ENCODE results near the gene TPO.
"Not testable (repeated sequence)": the region's sequence is repeated elsewhere in the genome, so short reads cannot be mapped to it uniquely, and the experiment has no call there.

The TPO gene

DNA sequence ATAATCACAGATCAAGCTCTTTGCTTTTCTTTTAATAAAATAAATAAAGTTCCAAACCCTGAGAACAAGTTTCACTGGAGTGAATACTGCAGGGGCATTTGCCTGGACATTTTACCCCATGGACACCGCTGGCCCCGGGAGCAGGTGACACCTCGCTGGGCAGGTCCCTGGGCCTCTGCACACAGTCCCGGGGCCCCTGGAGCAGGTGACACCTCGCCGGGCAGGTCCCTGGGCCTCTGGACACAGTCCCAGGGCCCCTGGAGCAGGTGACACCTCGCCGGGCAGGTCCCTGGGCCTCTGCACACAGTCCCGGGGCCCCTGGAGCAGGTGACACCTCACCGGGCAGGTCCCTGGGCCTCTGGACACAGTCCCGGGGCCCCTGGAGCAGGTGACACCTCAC is 1.6 kb downstream of the TPO start:
- ATAC-seq (replicated peaks; ENCODE audit: extremely low read depth, poor library complexity, severe bottlenecking); H3K4me1 Mint-ChIP-seq; DNase-seq (ENCODE audit: low spot score in 2 of 2); H3K36me3 Mint-ChIP-seq (ENCODE audit: insufficient read depth); H3K9me3 Mint-ChIP-seq; H3K4me3 Mint-ChIP-seq; H3K27me3 Mint-ChIP-seq; H3K27ac Mint-ChIP-seq (ENCODE audit: low read depth): not testable (repeated sequence)

DNA sequence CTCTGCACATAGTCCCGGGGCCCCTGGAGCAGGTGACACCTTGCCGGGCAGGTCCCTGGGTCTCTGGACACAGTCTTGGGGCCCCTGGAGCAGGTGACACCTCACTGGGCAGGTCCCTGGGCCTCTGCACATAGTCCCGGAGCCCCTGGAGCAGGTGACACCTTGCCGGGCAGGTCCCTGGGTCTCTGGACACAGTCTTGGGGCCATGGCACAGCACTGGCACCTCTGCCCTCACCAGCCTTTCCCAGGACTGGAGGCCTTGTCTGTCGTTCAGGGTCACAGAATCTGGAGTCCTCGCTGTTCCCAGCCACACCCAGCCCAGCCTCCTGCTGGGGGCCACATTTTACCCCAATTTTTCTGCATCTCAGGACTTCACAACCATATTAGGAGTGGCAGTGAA is 2.2 kb downstream of the TPO start:
- DNase-seq (ENCODE audit: low spot score in 2 of 2) (no peak), ATAC-seq (replicated peaks; ENCODE audit: extremely low read depth, poor library complexity, severe bottlenecking) (no peak)
- H3K27me3 Mint-ChIP-seq: no peaks in the 10 kb centered on the region
- no peaks in the 10 kb centered on the region for H3K9me3 Mint-ChIP-seq
- no peaks in the 10 kb centered on the region for H3K4me1 Mint-ChIP-seq
- H3K36me3 Mint-ChIP-seq (ENCODE audit: insufficient read depth): no peaks in the 10 kb centered on the region
- H3K4me3 Mint-ChIP-seq: no peak overlapping the region
- H3K27ac Mint-ChIP-seq (ENCODE audit: low read depth): no peak overlapping the region

DNA sequence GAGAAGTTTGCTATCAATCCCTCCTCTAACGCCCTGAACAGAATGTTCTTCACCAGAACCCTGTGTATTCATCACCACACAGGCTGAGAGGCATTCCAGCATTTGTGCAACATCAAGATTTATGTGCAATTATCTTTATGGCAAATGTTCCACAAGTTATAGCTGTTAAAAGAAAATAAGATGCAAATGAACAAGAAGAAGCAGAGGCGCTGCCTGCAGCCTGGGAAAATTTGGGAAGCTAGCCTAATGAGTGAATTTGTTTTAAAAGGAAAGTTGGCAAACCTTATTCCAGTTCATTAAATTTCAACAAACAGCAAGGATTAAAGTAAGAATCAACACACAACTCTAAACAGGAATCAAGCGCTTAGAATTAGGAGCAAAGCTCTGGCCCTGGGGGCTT is 5.3 kb downstream of the TPO start:
- no peak overlapping the region for H3K4me3 Mint-ChIP-seq
- no peaks in the 10 kb centered on the region for H3K9me3 Mint-ChIP-seq
- no peaks in the 10 kb centered on the region for H3K36me3 Mint-ChIP-seq (ENCODE audit: insufficient read depth)
- H3K4me1 Mint-ChIP-seq: no peaks in the 10 kb centered on the region
- DNase-seq (ENCODE audit: low spot score in 2 of 2) (no peak), ATAC-seq (replicated peaks; ENCODE audit: extremely low read depth, poor library complexity, severe bottlenecking) (no peak)
- no peak overlapping the region for H3K27ac Mint-ChIP-seq (ENCODE audit: low read depth)
- no peaks in the 10 kb centered on the region for H3K27me3 Mint-ChIP-seq

DNA sequence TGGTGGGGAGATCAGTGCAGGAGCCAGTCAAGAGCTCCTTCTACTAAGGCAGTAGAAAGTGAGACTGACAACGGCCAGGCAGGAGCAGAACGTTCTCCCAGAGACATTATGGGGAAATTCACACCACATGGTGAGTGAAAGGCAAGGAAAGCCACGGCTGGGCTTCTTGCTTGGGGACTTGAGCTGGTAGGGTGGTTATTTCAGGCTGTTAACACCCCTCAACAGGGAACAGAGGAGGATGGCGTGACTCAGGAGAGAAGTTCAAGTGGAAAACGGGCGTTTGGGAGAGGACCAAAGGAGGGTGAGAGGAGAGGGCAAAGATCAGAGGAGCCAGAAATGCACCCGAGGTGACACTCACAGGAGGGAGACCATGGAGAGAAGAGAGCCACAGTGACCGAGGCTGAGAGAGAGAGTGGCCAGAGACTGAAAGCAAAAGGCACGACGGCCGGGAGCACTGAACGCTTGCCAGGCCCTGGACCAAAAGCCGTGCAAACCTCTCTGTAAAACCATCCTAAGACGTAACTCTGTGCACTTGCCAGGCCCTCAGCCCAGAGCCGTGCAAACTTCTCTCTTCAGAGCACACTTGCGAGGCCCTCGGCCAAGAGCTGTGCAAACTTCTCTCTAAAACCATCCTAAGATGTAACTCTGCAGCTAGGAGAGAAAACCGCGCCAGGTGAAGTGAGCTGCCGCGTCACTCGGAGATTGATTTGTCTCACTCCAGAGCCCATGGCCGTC is 7.7 kb downstream of the TPO start:
- Mint-ChIP-seq H3K27ac (ENCODE audit: low read depth) (no peak overlapping the region), H3K4me1 (no peaks in the 10 kb centered on the region), H3K36me3 (ENCODE audit: insufficient read depth) (no peaks in the 10 kb centered on the region), H3K4me3 (no peak overlapping the region), H3K9me3 (no peaks in the 10 kb centered on the region), H3K27me3 (no peaks in the 10 kb centered on the region)
- ATAC-seq (replicated peaks; ENCODE audit: extremely low read depth, poor library complexity, severe bottlenecking) (no peak), DNase-seq (ENCODE audit: low spot score in 2 of 2) (no peak)

DNA sequence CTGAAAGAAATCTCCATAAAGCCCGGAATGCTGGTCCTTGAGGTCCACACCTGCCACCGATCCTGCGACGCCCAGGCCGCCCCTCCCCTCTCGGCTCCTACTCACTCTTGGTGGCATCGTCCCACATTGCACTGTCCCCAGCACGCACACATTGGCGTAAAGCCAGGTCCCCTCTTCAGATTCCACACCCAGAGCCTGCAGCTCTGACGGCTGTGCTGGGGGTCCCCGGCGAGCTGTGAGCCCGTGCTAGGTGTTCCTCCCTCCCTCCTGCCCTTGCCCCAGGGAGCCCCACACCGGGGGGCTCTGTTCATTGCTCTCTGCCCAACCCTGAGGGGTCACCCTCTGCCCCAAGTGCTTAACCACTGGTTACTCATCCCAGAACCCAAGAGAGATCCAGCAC is 8.5 kb downstream of the TPO start:
- ATAC-seq (replicated peaks; ENCODE audit: extremely low read depth, poor library complexity, severe bottlenecking) (no peak), DNase-seq (ENCODE audit: low spot score in 2 of 2) (no peak)
- Mint-ChIP-seq H3K9me3 (no peaks in the 10 kb centered on the region), H3K27ac (ENCODE audit: low read depth) (no peak overlapping the region), H3K36me3 (ENCODE audit: insufficient read depth) (no peaks in the 10 kb centered on the region), H3K27me3 (no peaks in the 10 kb centered on the region), H3K4me1 (no peaks in the 10 kb centered on the region), H3K4me3 (no peak overlapping the region)

DNA sequence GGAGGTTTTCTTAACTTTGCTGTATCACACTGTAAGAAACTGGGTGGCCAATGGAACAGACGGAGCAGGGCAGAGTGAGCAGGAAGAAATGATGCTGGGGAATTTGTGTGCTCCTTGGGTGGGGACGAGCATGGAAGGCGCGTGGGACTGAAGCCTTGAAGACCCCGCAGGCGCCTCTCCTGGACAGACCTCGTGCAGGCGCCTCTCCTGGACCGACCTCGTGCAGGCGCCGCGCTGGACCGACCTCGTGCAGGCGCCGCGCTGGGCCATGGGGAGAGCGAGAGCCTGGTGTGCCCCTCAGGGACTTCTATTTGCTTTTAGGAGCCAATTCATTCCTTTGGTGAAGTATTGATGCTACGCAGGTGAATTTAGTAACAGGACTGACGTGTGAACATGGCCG is 8.9 kb downstream of the TPO start:
- Mint-ChIP-seq H3K4me1 (no peaks in the 10 kb centered on the region), H3K27ac (ENCODE audit: low read depth) (no peak overlapping the region), H3K4me3 (no peak overlapping the region), H3K36me3 (ENCODE audit: insufficient read depth) (no peaks in the 10 kb centered on the region), H3K27me3 (peaks cover 2% of the 10 kb centered on the region), H3K9me3 (no peaks in the 10 kb centered on the region)
- ATAC-seq (replicated peaks; ENCODE audit: extremely low read depth, poor library complexity, severe bottlenecking): no peak
- DNase-seq (ENCODE audit: low spot score in 2 of 2): no peak

DNA sequence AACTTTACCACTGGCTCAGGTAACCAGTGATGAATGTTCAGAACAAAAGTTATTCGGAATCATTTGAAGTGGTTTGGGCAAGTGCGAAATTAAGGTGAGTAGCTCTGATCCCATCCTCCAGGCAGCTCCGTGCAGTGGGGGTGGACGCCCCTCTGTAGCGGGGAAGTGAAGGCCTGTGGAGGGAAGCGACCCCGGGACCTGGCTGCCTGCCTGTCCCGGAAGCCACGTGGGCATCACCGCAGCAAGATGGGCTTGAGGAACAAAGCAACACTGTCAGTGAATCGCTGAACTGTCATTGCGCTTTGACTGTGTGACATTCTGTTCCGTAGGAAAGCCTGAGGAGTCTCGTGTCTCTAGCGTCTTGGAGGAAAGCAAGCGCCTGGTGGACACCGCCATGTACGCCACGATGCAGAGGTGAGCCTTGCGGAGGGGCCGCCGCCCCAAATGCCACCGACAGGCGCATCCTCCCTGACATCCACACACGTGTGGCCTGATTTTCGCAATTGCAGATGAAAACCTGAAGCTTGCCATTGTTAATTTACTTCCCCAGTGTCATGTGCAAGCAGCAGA is 9.5 kb downstream of the TPO start:
- Mint-ChIP-seq H3K27ac (ENCODE audit: low read depth) (no peak overlapping the region), H3K36me3 (ENCODE audit: insufficient read depth) (no peaks in the 10 kb centered on the region), H3K4me1 (no peaks in the 10 kb centered on the region), H3K4me3 (no peak overlapping the region), H3K27me3 (peaks cover 9% of the 10 kb centered on the region), H3K9me3 (no peaks in the 10 kb centered on the region)
- DNase-seq (ENCODE audit: low spot score in 2 of 2) (no peak), ATAC-seq (replicated peaks; ENCODE audit: extremely low read depth, poor library complexity, severe bottlenecking) (no peak)

DNA sequence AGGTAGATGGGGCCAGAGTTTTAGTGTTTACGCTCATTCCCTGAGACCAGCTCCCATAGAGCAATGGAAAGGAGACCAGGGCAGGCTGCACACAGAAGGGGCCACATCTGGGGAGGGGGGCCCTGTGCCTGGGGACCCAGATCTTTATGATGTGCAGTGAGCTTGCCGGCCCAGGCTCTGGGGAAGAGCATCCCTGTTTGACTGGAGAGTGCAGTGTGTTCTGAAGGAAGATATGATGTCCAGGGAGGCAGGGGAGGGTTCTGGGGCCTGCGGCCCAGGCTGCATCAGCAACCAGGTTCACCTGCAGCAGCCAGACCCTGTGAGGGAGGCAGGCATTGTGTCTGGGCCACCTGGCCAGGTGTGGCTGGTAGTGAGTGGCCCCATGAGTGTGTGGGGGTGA is 13.8 kb downstream of the TPO start:
- Mint-ChIP-seq H3K4me3 (no peak overlapping the region), H3K27me3 (peaks cover 9% of the 10 kb centered on the region), H3K36me3 (ENCODE audit: insufficient read depth) (no peaks in the 10 kb centered on the region), H3K4me1 (no peaks in the 10 kb centered on the region), H3K27ac (ENCODE audit: low read depth) (no peak overlapping the region), H3K9me3 (no peaks in the 10 kb centered on the region)
- no peak for DNase-seq (ENCODE audit: low spot score in 2 of 2)
- ATAC-seq (replicated peaks; ENCODE audit: extremely low read depth, poor library complexity, severe bottlenecking): no peak

DNA sequence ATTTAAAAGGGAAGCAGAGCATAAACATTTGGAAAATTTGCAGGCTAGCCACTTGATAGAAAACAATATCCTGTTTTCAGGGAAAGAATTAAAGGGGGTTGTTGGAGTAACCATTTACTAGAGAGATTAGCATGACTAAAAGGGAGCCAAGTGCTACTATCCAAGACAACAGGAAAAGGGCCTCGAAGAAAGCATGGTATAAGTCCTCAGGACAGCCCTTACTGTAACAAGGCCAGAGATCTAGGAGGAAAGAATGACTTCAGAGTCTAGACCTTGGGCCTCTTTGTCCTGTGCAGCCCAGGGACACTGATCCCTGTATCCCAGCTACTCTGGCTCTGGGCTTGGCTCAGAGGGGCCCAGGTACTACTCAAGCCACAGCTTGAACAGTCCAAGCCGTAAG is 16.6 kb downstream of the TPO start:
- Mint-ChIP-seq H3K9me3 (no peaks in the 10 kb centered on the region), H3K4me1 (no peaks in the 10 kb centered on the region), H3K27ac (ENCODE audit: low read depth) (no peak overlapping the region), H3K36me3 (ENCODE audit: insufficient read depth) (no peaks in the 10 kb centered on the region), H3K4me3 (no peak overlapping the region), H3K27me3 (peaks cover 9% of the 10 kb centered on the region)
- ATAC-seq (replicated peaks; ENCODE audit: extremely low read depth, poor library complexity, severe bottlenecking): no peak
- no peak for DNase-seq (ENCODE audit: low spot score in 2 of 2)

DNA sequence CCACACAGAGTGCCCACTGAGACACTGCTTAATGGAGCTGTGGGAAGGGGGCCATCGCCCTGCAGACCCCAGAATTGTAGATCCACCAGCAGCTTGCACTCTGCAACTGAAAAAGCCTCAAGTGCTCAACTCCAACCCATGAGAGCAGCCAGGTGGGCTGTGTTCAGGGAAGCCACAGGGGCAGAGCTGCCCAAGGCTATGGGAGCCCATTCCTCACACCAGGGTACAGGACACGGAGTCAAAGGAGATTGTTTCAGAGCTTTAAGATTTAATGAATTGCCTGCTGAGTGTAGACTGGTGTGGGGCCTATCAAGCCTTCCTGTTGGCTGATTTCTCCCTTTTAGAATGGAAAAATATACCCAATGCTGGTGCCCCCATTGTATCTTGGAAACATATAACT is 17.2 kb downstream of the TPO start:
- ATAC-seq (replicated peaks; ENCODE audit: extremely low read depth, poor library complexity, severe bottlenecking) (no peak), DNase-seq (ENCODE audit: low spot score in 2 of 2) (no peak)
- Mint-ChIP-seq H3K4me1 (no peaks in the 10 kb centered on the region), H3K27me3 (peaks cover 9% of the 10 kb centered on the region), H3K36me3 (ENCODE audit: insufficient read depth) (no peaks in the 10 kb centered on the region), H3K9me3 (no peaks in the 10 kb centered on the region), H3K27ac (ENCODE audit: low read depth) (no peak overlapping the region), H3K4me3 (no peak overlapping the region)

DNA sequence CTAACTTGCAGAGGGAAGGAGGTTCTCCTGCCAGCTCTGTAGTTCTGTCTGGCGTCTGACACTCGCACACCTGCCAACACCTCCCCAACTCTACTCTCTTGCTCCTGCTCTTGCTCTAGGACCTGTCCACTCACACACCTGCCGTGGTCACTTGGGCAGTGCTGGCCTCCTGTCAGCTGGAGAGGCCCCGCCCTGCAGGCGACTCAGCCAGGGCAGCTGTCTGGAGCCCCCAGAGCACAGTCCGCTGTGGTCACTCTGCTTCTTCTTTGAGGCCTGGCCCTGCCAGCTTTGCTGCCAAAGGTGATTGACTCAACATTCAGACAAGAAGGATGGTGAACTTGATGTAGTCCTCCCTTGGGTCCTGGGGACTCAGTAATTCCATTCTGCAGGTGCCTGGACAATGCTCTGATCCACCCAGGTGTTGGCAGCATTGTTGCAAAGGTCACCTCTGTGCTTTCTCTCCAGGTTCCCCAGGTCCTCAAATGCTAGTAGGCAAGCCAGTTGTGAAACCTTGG is 18.7 kb downstream of the TPO start:
- DNase-seq (ENCODE audit: low spot score in 2 of 2) (no peak), ATAC-seq (replicated peaks; ENCODE audit: extremely low read depth, poor library complexity, severe bottlenecking) (no peak)
- Mint-ChIP-seq H3K36me3 (ENCODE audit: insufficient read depth) (no peaks in the 10 kb centered on the region), H3K4me3 (no peak overlapping the region), H3K27ac (ENCODE audit: low read depth) (no peak overlapping the region), H3K27me3 (peaks cover 9% of the 10 kb centered on the region), H3K9me3 (no peaks in the 10 kb centered on the region), H3K4me1 (no peaks in the 10 kb centered on the region)

DNA sequence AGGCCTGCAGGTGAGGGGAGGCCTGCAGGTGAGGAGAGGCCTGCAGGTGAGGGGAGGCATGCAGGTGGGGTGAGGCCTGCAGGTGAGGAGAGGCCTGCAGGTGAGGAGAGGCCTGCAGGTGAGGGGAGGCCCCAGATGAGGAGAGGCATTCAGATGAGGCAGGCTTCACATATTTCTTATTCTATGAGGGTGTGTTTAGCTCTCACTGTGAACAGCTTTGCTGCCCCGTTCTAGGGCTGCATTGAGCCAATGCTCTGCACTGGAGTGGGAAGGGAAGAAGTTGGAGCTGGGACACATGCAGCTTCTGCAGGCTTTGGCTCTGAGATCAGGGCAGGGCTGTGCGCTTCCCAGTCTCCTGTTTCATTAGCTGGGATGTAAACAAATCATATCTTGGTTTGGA is 19.5 kb downstream of the TPO start:
- DNase-seq (ENCODE audit: low spot score in 2 of 2) (no peak), ATAC-seq (replicated peaks; ENCODE audit: extremely low read depth, poor library complexity, severe bottlenecking) (no peak)
- no peak overlapping the region for H3K27ac Mint-ChIP-seq (ENCODE audit: low read depth)
- no peak overlapping the region for H3K4me3 Mint-ChIP-seq
- no peaks in the 10 kb centered on the region for H3K4me1 Mint-ChIP-seq
- no peaks in the 10 kb centered on the region for H3K36me3 Mint-ChIP-seq (ENCODE audit: insufficient read depth)
- H3K27me3 Mint-ChIP-seq: peaks cover under 1% of the 10 kb centered on the region
- no peaks in the 10 kb centered on the region for H3K9me3 Mint-ChIP-seq

DNA sequence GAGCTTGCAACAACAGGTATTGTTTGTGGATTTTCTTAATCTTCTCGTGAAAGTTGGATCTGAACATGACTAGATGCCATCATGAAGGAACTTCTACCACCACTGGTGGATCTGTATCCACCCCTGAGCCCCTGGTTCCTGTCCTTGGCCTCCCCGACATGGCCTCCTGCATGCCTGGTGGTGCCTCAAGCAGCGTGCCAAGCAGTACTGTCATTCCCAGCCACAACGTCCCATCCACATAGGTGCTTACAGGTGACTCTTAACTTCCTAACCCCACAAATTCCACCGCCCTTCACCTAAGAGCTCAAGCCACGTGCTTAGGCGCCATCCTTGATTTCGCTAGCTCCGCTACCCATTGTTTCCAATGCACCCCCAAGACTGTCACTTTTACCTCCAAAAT is 23.1 kb downstream of the TPO start:
- H3K36me3 Mint-ChIP-seq (ENCODE audit: insufficient read depth): no peaks in the 10 kb centered on the region
- no peaks in the 10 kb centered on the region for H3K4me1 Mint-ChIP-seq
- H3K9me3 Mint-ChIP-seq: no peaks in the 10 kb centered on the region
- no peaks in the 10 kb centered on the region for H3K27me3 Mint-ChIP-seq
- H3K4me3 Mint-ChIP-seq: no peak overlapping the region
- DNase-seq (ENCODE audit: low spot score in 2 of 2): no peak
- ATAC-seq (replicated peaks; ENCODE audit: extremely low read depth, poor library complexity, severe bottlenecking): no peak
- no peak overlapping the region for H3K27ac Mint-ChIP-seq (ENCODE audit: low read depth)

All from central memory CD8-positive, alpha-beta T cell (primary cell).